NCI-H2171 (cell line): ENCODE data around the gene CD300LD.
"Not testable (repeated sequence)": the region's sequence is repeated elsewhere in the genome, so short reads cannot be mapped to it uniquely, and the experiment has no call there.

Source experiments
- DNase-seq: peaks from one replicate; lab custom pipeline; 2025; lab: John Stamatoyannopoulos, UW

CD300LD gene

DNA sequence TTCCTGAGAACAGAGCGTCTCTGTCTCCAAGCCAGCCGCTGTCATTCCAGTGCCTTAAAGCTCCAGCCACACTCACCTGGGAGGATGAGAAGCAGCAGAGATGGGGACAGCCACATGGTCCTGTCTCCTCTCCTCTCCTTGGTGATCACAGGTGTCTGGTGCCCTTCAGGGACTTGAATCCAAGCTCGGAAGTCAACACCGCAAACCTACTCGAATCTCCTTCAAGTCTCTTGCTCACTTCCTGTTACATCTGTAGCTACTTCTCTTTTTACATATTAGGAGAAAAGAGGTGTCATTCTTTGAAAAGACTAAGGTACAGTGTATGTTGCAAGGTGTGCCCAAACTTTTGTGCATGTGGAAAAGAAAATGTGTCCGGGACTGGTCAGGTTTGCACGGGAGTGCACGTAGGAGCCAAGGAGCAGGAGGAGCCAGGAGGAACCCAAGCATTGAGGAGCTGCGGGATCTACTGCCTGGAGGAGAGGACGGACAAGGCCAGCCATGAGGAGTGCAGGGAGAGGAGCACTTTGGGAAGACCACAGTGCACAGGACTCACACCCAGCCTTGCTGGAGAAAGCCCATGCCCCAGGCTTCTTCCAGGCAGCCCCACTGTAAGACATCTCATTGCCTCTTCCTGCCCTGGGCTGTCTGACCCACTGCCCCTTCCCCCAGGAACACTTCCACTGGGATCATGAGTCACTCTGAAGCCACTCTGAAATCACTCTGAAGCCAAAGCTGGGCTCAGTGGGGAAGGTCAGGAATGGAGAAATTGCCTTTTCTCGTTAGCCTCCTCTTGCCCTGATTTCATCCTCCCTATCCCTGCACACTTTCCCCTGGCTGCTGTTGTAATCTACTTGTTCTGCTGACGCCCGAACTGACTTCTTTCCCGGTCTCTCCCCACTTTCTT, at the start of gene CD300LD:
TSS of gene CD300LD (minus strand) at position 197 of the 904 bp plus-strand sequence. CDS start at position 116, 81 bp downstream.
- no peak for DNase-seq

GRCh38 chr17:74641224-74641957, 49.3 kb upstream of the CD300LD start:
- DNase-seq = no peak

DNA sequence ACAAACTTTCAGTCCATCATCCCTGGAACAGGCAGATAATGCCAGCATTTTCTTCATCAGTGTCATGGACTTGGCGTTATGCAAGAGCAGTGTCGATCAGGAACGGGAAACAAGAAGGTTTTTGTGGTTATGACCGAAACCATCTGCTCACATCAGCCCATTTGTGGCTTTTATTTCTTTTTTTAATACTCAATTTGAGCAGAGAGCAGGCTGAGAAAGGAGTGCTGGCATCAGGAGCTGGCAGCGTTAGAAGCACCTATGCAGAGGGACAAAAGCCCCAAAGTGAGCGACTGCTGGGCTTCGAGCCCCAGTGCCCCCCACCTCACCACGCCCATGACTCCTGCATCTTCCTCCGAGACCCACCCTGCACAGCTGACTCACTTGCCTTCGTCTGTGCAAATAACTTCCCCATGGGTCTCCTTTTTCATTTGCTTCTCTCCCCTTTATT, 47.6 kb upstream of the CD300LD start:
- DNase-seq = no peak

- no peak for DNase-seq
These were observed 45.8 kb upstream of the CD300LD start for GRCh38 chr17:74637926-74638325.

GRCh38 chr17:74637265-74637664, 45.2 kb upstream of the CD300LD start:
- DNase-seq = no peak

GRCh38 chr17:74636541-74637085, 44.5 kb upstream of the CD300LD start:
- not testable (repeated sequence) for DNase-seq

DNA sequence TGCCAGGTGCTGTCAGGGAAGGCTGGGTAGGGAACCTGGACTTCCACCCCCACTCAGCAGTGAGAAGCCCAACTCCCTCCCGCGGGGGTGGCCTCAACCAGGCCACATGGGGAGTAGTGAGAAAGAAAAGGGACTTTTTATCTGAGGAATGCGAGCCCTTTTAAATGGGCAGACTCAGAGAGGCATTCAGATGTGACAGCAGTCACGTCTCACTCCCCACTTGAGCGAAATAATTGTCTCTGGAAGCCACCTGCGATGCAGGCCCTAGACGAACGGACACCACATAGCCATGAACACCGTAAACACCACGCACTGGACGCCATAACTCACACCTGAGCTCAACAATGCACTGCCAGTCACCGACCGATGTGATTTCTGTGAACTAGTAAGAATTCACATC, 43.3 kb upstream of the CD300LD start:
- DNase-seq = no peak

DNA sequence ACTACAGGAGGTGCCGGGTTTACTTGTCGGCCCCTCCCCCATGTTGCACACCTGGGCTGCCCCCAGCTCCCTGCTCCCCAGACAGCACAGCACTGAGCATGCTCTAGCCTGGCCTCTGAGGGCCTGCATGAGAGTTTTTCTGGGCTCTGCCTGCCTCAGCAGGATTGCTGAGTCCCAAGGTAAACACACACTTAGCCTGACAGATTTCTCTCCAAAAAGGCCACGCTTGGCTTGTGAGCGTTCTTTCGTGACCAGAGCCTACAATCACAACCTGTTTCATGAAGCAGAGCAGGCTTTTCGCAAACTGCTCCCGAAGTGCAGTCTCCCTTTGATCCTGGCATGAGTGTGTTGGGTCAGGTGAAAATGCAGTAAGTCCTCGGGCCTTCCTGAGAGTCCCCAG, 41.2 kb upstream of the CD300LD start:
- no peak for DNase-seq

GRCh38 chr17:74632617-74633016, 40.5 kb upstream of the CD300LD start:
- DNase-seq = no peak

GRCh38 chr17:74631468-74632450, 39.7 kb upstream of the CD300LD start:
- no peak for DNase-seq

- not testable (repeated sequence) for DNase-seq
These were observed 38.2 kb upstream of the CD300LD start for GRCh38 chr17:74630251-74630650.

DNA sequence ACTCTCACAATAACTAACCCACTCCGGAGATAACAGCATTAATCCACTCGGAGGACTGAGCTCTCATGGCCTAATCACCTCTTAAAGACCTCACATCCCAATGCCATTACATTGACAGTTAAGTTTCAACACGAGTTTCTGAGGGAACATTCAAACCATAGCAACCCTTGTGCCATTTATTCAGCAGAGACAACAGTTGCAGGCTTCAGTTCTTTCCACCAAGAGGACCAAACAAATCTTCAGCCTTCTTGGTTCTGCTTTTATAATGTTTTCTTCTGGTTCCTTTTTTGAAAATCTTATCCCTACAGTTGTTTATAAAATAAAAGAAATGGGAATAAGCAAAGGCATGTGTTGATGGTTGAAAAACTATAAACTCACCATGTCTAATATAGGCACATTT, 33.6 kb upstream of the CD300LD start:
- no peak for DNase-seq

DNA sequence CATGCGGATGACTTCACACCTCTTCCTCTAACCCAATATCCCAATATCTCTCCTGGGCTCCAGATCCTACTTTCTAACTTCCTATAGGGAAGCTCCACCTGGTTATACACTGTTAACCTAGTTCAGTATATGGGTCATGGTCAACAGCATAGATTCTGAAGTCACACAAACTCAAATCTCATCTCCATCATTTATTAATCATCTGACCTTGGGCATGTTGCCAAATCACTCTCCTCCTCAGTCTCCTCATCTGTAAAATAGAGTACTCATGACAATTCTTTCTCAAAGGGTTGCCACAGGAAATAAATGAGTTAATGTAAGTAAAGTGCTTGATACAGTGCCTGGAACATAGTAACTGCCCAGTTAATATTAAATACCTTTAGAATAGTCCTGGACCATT, 32.0 kb upstream of the CD300LD start:
- DNase-seq = no peak

DNA sequence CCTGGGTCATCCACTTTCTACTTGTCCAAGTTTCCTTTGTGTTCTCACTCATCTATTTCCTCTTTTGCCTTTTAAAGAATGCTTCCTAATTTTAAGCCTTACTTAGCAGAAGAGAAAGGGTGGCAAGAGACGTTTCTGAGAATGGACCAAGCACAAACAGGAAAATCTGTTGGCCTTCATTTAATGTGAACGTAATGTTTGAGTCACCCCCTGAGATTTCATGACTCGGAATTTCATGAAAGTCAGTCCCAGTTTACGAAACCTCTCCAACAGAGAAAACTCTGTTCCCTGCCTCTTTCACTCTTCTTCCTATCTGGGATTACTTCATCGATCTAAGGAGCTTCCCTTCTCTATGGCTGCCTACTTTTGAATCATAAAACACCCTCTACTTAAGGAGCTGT, 31.6 kb upstream of the CD300LD start, which contains the start of gene CD300E:
TSS of gene CD300E (minus strand) at position 46 of the 401 bp plus-strand sequence. CDS start 117 bp downstream, outside the sequence.
- DNase-seq = no peak

DNA sequence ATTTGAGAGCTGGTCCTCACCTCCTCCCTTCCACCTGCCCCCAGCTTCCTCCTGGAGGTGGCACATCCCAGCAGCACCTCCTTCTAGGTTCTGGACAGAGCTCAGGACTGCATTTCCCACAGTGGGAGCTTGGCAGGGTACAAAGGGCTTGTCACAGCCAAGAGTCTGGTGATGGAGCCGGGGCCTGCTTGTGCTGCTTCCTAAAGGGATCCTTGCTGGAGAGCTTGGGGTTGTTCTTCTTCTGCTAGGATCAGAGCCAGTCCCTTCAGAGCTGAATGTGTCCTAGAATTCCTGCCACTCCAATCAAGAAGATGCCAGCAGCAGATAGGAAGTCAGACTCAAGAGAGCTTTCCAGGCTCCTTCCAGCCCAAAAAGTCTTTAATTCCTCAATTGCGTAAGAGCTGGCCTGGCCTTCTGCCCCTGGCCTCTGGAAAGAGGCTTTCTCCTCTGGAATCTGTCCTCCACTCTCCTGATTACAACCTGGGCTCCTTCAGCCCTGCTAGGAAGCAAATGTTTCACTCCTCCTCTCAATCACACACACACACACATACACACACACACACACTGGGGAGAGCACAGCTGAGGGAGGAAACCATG, 27.1 kb upstream of the CD300LD start:
- no peak for DNase-seq

DNA sequence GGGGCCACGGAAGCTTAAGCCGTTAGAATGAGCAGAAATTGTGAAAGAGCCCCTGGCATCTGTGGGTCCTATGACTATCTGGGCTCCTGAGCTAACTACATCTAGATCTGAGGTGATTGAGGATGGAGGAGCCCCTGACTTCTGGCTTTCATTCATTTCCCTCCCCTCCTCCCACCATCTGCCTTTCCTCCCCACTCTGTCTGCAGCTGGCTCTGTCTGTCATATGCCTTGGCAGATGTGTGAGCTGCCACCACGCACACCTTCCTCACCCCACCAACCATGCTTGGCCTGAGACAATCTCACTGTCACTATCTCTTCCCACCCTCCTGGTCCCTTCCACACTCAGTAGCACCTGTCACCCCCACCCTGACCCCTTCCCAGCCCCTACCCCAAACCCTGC, 26.4 kb upstream of the CD300LD start:
- DNase-seq = no peak

GRCh38 chr17:74616696-74617095, 24.6 kb upstream of the CD300LD start:
- no peak for DNase-seq

DNA sequence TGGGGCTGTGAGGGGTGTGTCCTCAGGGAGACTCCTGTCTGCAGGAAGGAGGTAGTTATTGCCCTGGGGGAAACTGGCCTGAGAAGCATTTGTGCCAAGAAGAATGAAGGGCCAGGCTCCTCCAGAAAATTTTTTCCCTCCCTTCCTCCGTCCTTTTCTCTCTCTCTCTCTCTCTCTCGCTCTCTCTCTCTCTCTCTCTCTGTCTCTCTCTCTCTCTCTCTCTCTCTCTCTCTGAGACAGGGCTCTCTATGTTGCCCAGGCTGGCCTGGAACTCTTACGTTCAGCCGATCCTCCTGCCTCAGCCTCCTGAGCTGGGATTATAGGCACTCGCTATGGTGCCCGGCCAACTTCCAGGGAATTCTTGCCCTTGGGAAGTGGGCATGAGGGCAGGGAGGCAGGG, 20.0 kb upstream of the CD300LD start:
- no peak for DNase-seq

GRCh38 chr17:74610108-74610507, 18.0 kb upstream of the CD300LD start:
- no peak for DNase-seq

DNA sequence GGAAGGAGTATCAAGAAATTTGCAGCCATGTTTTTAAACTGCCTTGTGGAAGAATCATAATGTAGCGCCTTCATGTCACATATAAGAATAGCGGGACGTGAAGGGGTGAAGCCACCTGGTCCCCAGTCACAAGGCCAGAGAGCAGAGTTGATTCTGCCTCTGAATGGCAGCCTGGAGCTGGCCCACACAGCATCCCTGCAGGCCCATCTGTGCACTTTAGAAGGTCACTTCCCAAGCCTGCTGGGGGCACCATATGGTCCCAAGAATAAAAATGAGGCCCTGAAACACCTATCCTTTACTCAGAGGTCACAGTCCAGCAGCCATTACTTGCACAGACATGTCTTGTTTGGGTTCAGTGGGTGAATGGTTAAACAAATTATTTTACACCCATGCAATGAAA, 16.4 kb upstream of the CD300LD start:
- DNase-seq = no peak

DNA sequence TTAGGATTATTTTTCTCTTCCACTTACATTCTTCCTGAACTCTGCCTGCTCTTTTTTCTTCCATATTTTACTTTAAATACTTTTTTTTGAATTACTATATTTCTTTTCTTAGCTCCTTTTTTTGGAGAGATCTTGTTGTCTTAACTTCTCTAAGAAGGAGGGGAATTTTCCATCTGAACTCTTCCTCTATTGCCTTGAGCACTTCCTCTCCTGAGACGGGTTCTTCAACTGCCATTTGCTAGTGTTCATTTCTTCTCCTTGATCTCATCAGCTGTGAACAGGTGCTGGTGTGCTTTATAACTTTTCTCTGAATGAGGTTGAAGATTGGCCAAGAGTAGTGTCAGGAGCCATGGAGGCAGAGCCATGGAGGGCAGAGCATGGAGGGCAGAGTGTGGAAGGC, 15.1 kb upstream of the CD300LD start:
- DNase-seq = no peak
